Renal pelvis (tissue), 4 donors: Measurements from ENCODE around the gene DNAJC18. TPM values are rescaled to one million over a fixed set of nuclear protein-coding genes. Genes with fewer than 3 reads are reported as not detected.

ENCODE experiments used
- DNase-seq: peaks from one replicate; pipeline ENCODE4 v3.0.0-alpha.2; 2013
- polyA plus RNA-seq, 3 donors: library from polyadenylated mRNA; unstranded; fragments of 120-200 nt; gene quantifications; one replicate each; pipeline ENCODE4 v1.2.1, GENCODE V29; 2013; ENCODE audit not compliant: insufficient read length in 3 of 3

The DNAJC18 gene
- polyA plus RNA-seq, 3 donors: 19.8 to 23.4 (median 22.0) TPM

DNA sequence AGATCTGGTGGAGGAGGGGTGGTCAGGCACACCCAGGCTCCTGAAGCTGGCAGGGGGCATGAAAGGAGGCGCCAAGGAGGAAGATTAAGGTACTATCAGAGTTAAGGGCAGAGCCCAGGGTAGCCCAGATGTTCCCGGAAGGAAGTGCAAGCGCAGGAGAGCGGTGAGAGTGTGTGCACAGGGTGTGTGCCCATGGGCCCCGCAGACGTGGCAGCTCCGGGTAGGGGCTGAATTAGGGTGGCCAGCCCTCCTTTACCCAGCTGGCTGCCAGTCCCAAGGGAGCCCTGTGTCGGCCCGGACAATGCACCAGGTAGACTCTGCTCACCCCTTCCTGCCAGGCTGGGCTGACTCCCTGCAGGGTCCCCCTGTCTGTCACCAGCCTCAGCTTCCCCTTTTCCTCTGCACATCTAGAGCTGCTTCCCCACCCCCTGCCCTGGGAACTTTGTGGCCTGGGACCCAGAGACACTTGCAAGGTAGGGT, 31.5 kb upstream of the DNAJC18 start, which contains the start of gene SMIM33:
Gene SMIM33 (plus strand): TSS at position 184 of the 480 bp plus-strand sequence. CDS start 118 bp downstream, at position 302.
- no peak for DNase-seq

GRCh38 chr5:139468421-139468931, 29.2 kb upstream of the DNAJC18 start:
- no peak for DNase-seq

DNA sequence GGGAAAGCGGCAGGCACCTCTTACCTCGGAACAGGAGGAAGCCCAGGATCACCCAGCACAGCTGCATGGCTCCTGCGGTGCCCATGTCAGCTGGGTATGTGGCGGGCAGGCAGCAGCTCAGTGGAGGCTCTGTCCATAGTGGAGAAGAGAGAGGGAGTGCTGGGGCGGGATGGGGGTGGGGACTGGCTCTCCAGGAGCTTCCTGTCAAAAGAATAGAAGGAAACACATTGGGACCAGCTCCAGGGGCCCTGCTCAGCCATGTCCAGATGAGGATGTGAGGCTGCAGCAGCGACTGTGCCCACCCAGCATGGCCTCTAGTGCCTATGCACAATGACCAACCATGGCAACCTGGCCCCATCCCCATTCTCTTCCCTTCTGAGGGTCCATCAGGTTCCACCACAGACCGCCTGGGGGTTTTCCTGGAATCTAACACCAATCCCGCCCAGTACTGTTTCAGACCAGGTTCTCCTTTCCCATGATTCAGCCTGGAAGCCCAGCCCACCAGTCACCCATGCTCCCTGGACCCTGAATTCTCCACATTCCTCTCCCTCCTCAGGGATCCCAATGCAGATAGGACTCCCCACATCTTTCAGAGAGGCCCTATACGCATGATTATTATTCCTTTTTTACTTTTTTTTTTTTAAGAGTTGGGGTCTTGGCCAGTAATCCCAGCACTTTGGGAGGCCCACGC, 23.4 kb upstream of the DNAJC18 start, which contains the start of gene ECSCR:
Gene ECSCR (minus strand): TSS at position 158 of the 691 bp plus-strand sequence. CDS start 73 bp downstream, at position 85.
- no peak for DNase-seq

- DNase-seq: no peak
Measured at GRCh38 chr5:139461698-139462097, 22.4 kb upstream of the DNAJC18 start.

DNA sequence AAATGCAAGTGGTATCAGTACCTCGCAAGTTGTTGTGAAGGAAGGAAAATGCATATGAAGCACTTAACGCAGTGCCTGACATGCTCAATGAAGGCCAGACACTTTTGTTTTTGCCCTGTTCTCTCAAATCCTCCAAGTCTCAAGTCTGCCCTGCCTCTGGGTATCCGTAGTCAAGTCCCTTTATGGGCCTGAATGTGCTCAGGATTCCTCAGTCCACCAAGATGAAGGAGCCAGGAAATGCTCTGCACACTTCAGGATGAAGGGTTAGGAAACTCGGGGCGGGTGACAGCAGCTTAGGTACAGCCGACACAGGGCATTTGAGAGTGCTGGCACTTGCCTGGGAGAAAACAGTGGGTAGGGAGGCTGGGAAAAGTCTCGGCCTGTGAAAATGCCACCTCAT, 21.9 kb upstream of the DNAJC18 start:
- DNase-seq: no peak

GRCh38 chr5:139460455-139460854, 21.1 kb upstream of the DNAJC18 start:
- no peak for DNase-seq

DNA sequence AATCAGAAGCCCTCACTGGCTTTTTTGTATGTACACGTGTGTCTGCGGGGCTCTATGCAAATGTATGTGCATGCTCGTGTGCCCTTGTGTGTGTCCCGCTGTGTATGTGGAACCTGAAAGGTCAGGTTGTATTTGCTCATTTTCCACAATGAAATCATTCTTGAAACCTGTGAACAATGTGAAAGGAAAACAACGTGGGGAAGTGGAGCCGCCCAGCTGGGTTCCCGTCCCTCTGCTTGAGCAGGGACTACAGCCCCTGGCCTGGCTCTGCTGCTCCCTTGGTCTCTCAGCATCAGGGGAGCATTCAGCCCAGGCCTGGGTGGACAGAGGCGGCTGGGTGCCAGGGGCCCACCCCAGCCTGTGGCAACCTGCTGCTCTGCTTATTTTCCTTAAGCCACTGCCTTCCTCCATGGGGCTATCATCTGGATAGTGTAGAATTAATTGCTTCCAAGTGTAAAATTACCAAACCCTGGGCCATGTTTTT, 20.2 kb upstream of the DNAJC18 start:
- DNase-seq: no peak

DNA sequence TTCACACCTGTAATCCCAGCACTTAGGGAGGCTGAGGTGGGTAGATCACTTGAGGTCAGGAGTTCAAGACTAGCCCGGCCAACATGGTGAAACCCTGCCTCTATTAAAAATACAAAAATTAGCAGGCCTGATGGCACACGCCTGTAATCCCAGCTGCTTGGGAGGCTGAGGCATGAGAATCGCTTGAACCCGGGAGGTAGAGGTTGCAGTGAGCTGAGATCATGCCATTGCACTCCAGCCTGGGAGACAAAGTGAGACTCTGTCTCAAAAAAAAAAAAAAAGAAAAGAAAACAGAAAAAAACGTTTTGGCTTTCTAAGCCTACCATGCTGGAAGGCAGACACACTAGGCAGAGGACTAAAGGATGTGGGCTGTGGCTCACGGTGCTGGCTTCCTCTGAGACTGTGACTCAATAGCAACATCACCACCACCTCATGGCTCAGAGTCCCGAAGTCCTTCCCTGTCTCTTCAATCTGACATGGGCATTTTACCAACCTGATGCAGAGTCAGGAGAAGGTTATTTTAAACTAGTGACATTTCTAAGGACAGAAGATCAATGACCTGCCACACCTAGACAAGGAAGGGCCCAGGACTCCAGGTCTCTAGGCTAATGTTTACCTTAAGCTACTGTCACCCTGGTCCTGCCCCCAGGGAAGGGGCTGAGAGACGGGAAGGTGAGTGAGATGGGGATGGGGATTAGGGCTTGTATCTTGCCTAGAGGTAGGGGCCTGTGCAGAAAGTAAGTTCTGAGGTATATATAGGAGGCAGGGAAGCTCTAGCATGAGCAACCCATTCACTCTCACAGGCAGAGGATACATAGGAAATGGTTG, 19.5 kb upstream of the DNAJC18 start:
- DNase-seq: no peak

GRCh38 chr5:139457653-139458306, 18.5 kb upstream of the DNAJC18 start:
- no peak for DNase-seq

DNA sequence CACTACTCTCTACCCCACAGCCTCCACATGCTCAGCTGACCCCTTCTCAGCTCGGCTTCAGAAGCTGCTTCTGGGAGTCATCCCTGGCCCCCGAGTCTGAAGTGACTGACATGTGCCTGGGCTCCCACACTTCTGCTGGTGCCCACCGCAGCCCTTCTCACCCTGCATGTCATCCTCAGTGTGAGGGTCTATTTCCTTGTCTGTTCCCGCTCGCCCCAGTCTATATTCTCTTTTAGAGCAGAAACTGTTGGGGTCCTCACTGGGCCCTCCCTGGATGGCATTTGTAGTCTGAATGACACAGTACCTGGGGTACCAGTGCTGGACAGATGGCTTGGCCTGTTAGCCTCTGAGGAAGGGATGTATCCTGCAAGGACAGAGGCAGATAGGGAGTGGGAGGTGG, 17.9 kb upstream of the DNAJC18 start:
- no peak for DNase-seq

GRCh38 chr5:139456776-139457175, 17.5 kb upstream of the DNAJC18 start:
- no peak for DNase-seq

DNA sequence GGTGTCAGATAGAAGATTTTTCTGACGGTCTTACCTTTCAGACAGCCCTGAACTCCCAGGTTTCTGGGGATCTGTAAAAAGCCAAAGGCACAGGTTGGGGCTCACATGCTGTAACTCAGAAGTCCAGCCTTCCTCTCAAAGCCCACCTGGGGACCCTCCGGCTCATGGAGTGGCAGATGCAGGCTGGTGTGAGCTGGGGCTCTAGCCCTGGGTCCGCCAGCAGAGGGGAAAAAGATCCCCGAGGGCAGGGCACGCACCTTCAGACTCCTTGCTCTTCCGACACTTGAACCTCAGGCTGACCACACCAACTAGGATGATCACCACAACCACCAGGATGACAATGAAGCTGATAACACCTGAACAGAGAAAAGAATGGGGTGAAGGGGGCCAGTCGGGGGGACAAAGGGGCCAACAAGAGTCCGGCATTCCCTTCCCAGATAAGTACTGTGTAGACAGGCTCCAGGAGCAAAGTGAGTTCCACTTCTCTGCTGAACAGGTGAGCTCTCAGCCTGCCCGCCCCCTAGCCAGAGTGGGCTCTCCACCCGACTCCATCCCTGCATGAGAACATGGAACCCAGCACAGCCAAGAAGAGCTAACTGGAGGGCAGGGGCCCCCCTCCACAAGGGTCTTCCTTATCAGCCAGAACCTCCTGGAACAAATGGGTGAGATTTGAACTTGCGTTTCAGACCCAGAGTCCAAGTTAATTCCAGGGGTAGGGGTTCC, 15.4 kb upstream of the DNAJC18 start:
- DNase-seq: no peak

GRCh38 chr5:139453683-139454567, 14.6 kb upstream of the DNAJC18 start:
- no peak for DNase-seq

DNA sequence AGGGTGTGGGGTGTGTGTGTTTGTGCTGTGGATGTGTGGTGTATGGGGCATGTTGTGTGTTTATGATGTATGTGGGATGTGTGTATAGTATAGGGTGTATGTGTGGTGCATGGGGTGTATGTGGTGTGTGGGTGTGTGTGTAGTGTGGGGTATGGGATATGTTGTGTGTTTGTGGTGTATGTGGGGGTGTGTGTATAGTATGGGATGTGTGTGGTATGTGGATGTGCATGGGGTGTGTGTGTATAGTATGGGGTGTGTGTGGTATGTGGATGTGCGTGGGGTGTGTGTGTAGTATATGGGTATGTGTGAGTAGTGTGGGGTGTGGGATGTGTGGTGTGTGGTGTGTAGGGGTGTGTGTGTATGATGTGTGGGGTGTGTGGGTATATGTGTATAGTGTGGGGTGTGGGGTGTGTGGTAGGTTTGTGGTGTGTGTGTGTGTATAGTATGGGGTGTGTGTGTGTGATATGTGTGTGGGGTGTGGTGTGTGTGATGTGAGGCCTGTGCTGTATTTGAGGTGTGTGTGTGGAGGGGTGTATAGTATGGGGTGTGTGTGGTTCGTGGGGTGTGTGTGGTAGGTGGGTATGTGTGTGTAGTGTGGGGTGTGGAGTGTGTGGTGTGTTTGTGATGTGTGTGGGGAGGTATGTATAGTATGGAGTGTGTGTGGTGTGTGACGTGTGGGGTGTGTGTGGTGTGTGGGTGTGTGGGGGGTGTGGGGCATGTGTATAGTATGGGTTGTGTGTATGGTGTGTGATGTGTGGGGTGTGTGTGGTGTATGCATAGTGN, 12.7 kb upstream of the DNAJC18 start:
- DNase-seq: no peak

- DNase-seq: no peak
Measured at GRCh38 chr5:139451176-139451575, 11.9 kb upstream of the DNAJC18 start.

- no peak for DNase-seq
Measured at GRCh38 chr5:139446956-139447779, 7.8 kb upstream of the DNAJC18 start.

- DNase-seq: no peak
Measured at GRCh38 chr5:139445325-139446170, 6.2 kb upstream of the DNAJC18 start.
